DND-41 (cell line): ENCODE data around the gene SETD3.

Experiments used
- EZH2 ChIP-seq: IDR thresholded peaks from 3 replicates; pipeline ENCODE4 v1.6.1; 2012; ENCODE audit warnings: borderline replicate concordance, low read depth, mild to moderate bottlenecking, moderate library complexity, low read length, inconsistent platforms; ENCODE audit not compliant: severe bottlenecking
- TF ChIP-seq, protein P1 (sequence below): IDR thresholded peaks from 2 replicates; pipeline ENCODE4 v1.5.1; 2012; ENCODE audit warnings: borderline replicate concordance, low read length, moderate library complexity, mild to moderate bottlenecking; ENCODE audit not compliant: poor library complexity, severe bottlenecking; ENCODE audit errors: extremely low read depth

DNA sequence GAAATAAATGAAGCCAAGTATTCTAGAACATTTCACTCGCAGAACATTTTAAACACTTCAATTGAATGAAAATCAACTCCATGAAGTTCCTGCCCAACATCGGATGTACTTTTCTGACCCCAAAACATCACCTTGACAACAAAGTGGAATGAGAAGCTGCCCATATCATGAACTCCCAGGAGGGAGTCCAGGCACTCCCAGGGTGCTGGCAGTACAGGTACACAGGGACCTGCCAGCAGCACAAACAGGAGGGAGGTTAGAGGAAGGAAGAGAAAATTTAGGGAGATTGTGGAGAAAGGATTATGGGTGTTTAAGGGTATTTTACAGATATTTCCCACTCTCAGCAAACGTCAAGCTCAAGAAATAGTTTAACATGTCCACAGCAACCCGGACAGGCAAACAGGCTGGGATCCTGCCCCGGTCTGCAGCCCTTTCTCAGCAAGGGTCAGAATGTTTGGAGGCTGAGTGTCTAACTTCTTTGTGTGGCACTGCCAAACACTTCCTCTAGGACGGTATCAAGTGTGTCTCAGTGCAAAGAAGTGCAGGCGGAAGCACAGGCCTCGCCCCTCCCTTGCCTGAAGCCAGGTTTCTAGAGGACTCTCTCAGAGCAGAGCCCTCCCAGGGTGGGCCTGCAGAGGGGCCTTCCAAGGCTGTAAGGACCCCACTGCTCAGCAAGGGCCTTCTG lies 72.2 kb downstream of the SETD3 start:
- TF ChIP-seq, protein P1, sequence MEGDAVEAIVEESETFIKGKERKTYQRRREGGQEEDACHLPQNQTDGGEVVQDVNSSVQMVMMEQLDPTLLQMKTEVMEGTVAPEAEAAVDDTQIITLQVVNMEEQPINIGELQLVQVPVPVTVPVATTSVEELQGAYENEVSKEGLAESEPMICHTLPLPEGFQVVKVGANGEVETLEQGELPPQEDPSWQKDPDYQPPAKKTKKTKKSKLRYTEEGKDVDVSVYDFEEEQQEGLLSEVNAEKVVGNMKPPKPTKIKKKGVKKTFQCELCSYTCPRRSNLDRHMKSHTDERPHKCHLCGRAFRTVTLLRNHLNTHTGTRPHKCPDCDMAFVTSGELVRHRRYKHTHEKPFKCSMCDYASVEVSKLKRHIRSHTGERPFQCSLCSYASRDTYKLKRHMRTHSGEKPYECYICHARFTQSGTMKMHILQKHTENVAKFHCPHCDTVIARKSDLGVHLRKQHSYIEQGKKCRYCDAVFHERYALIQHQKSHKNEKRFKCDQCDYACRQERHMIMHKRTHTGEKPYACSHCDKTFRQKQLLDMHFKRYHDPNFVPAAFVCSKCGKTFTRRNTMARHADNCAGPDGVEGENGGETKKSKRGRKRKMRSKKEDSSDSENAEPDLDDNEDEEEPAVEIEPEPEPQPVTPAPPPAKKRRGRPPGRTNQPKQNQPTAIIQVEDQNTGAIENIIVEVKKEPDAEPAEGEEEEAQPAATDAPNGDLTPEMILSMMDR: no peak
- TF ChIP-seq EZH2: no peak
